NCI-H345 (cell line): Measurements from ENCODE around the gene RPS10.

Experiments
- DNase-seq: peaks from one replicate; lab custom pipeline; 2025; lab: John Stamatoyannopoulos, UW

RPS10 gene

GRCh38 chr6:34425498-34426410 lies at the start of gene RPS10:
TSS of gene RPS10 (minus strand) at chr6:34426069. CDS start at chr6:34425221, 848 bp downstream.
- DNase-seq = peak; percentile 95

GRCh38 chr6:34475238-34475682 lies 49.4 kb upstream of the RPS10 start:
- no peak for DNase-seq

GRCh38 chr6:34474754-34475153 lies 48.9 kb upstream of the RPS10 start:
- no peak for DNase-seq

- no peak for DNase-seq
Measured at GRCh38 chr6:34473967-34474366, 48.1 kb upstream of the RPS10 start.

GRCh38 chr6:34472425-34472824 lies 46.6 kb upstream of the RPS10 start:
- DNase-seq = no peak

- no peak for DNase-seq
Measured at GRCh38 chr6:34469499-34469898, 43.6 kb upstream of the RPS10 start.

- no peak for DNase-seq
Measured at GRCh38 chr6:34468378-34468892, 42.6 kb upstream of the RPS10 start.

GRCh38 chr6:34466242-34467185 lies 40.6 kb upstream of the RPS10 start:
- DNase-seq = no peak

GRCh38 chr6:34465531-34466241 lies 39.8 kb upstream of the RPS10 start, which contains the start of gene PACSIN1:
TSS of gene PACSIN1 (plus strand) at chr6:34466076. CDS start at chr6:34526306, 60,230 bp downstream.
- DNase-seq = peak; percentile 7

- DNase-seq = no peak
Measured at GRCh38 chr6:34463849-34464248, 38.0 kb upstream of the RPS10 start.

- no peak for DNase-seq
Measured at GRCh38 chr6:34463299-34463698, 37.4 kb upstream of the RPS10 start.

GRCh38 chr6:34462551-34462971 lies 36.7 kb upstream of the RPS10 start:
- DNase-seq = no peak

- DNase-seq = no peak
Measured at GRCh38 chr6:34462010-34462409, 36.1 kb upstream of the RPS10 start.

- no peak for DNase-seq
Measured at GRCh38 chr6:34460796-34461507, 35.1 kb upstream of the RPS10 start.

GRCh38 chr6:34459899-34460593 lies 34.2 kb upstream of the RPS10 start:
- peak; percentile 45 for DNase-seq

- no peak for DNase-seq
Measured at GRCh38 chr6:34457742-34458735, 32.2 kb upstream of the RPS10 start.

GRCh38 chr6:34457382-34457741 lies 31.5 kb upstream of the RPS10 start:
- no peak for DNase-seq

GRCh38 chr6:34455831-34456230 lies 30.0 kb upstream of the RPS10 start:
- no peak for DNase-seq

GRCh38 chr6:34451192-34451591 lies 25.3 kb upstream of the RPS10 start:
- no peak for DNase-seq
